Activated CD8-positive, alpha-beta memory T cell treated with anti-CD3 and anti-CD28 coated beads, Interleukin-2, amount 50 U/mL, for 48 hours (primary cell): ENCODE results near the gene FIGN.

Source experiments
- DNase-seq: peaks from one replicate; pipeline ENCODE4 v3.0.0-alpha.2; 2020

Gene FIGN

GRCh38 chr2:163734881-163735684 is 725 bp downstream of the FIGN start:
- no peak for DNase-seq

GRCh38 chr2:163734401-163734800 is 1.4 kb downstream of the FIGN start:
- no peak for DNase-seq

- no peak for DNase-seq
Measured at GRCh38 chr2:163733956-163734355, 1.9 kb downstream of the FIGN start.

GRCh38 chr2:163733301-163733938 is 2.4 kb downstream of the FIGN start:
- no peak for DNase-seq

- no peak for DNase-seq
Measured at GRCh38 chr2:163732727-163733126, 3.1 kb downstream of the FIGN start.

GRCh38 chr2:163731735-163732134 is 4.1 kb downstream of the FIGN start:
- DNase-seq: no peak

GRCh38 chr2:163730556-163730955 is 5.3 kb downstream of the FIGN start:
- DNase-seq: no peak

GRCh38 chr2:163729636-163730273 is 6.1 kb downstream of the FIGN start:
- DNase-seq: no peak

GRCh38 chr2:163723881-163724280 is 11.9 kb downstream of the FIGN start:
- DNase-seq: no peak

- no peak for DNase-seq
Measured at GRCh38 chr2:163723348-163723747, 12.5 kb downstream of the FIGN start.

GRCh38 chr2:163719331-163719730 is 16.5 kb downstream of the FIGN start:
- no peak for DNase-seq

GRCh38 chr2:163717993-163718680 is 17.7 kb downstream of the FIGN start:
- no peak for DNase-seq

GRCh38 chr2:163717515-163717914 is 18.3 kb downstream of the FIGN start:
- DNase-seq: no peak

- no peak for DNase-seq
Measured at GRCh38 chr2:163716101-163716500, 19.7 kb downstream of the FIGN start.

GRCh38 chr2:163715668-163716067 is 20.1 kb downstream of the FIGN start:
- no peak for DNase-seq

GRCh38 chr2:163715199-163715598 is 20.6 kb downstream of the FIGN start:
- no peak for DNase-seq

- DNase-seq: no peak
Measured at GRCh38 chr2:163713534-163714311, 22.1 kb downstream of the FIGN start.

- DNase-seq: no peak
Measured at GRCh38 chr2:163711699-163712098, 24.1 kb downstream of the FIGN start.

GRCh38 chr2:163711258-163711657 is 24.6 kb downstream of the FIGN start:
- no peak for DNase-seq

GRCh38 chr2:163709270-163709669 is 26.5 kb downstream of the FIGN start:
- no peak for DNase-seq

GRCh38 chr2:163708265-163708664 is 27.5 kb downstream of the FIGN start:
- DNase-seq: no peak

GRCh38 chr2:163703386-163703785 is 32.4 kb downstream of the FIGN start:
- no peak for DNase-seq
